ENCODE measurements around the gene DISP2. TPM values are rescaled to one million over a fixed set of nuclear protein-coding genes. Genes with fewer than 3 reads are reported as not detected.
A peak's percentile ranks its signal among the peaks of the same experiment; 100 is the strongest.

Gene DISP2
- total RNA-seq, 3 donors from 2014 or later = under 0.01 to 0.88 (median under 0.01) TPM

DNA sequence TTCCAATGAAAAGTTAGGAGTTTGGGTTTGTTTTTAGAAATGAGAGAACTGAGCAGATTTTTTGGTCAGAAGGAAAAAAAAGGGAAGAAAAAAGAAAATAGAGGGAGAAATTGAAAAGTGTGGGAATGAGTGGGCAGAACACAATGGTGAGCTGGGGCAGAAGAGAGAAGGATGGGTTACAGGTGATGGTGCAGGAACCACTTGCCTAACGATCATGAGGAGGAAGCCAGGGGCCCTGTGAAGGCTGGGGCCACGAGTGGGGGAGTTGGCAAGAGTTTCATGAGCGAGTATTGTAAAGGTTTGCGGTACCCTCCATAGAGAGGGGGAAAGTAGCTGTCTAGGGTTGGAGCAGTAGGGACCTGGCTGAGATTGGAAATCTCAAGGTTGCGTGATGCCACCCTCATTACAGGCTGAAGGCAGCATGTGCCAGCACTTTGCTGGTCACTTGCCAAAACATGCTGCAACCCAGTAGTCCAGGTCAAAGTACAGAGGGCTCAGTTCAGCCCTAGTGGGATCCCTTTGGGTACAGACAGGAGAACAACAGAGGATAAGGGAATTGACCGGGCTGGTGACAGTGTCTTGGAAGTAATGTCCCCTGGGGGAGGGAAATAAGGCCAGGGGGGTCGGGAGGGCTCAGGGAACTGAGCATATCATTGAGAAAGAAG lies 54.2 kb downstream of the DISP2 start:
- intact Hi-C loops (cut with DNase I; ENCODE audit: low total_unique reads) = loop anchor here (10.0 kb wide), 1 partner anchor 1803 kb away; no protein-coding TSS in a partner anchor
- TF ChIP-seq POLR2A (IDR thresholded peaks at IDR 0.05) (no peak), POLR2AphosphoS5 (IDR thresholded peaks at IDR 0.05) (no peak)
- TF ChIP-seq, protein P1, sequence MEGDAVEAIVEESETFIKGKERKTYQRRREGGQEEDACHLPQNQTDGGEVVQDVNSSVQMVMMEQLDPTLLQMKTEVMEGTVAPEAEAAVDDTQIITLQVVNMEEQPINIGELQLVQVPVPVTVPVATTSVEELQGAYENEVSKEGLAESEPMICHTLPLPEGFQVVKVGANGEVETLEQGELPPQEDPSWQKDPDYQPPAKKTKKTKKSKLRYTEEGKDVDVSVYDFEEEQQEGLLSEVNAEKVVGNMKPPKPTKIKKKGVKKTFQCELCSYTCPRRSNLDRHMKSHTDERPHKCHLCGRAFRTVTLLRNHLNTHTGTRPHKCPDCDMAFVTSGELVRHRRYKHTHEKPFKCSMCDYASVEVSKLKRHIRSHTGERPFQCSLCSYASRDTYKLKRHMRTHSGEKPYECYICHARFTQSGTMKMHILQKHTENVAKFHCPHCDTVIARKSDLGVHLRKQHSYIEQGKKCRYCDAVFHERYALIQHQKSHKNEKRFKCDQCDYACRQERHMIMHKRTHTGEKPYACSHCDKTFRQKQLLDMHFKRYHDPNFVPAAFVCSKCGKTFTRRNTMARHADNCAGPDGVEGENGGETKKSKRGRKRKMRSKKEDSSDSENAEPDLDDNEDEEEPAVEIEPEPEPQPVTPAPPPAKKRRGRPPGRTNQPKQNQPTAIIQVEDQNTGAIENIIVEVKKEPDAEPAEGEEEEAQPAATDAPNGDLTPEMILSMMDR (IDR thresholded peaks at IDR 0.05) = no peak
- H3K4me3 ChIP-seq = no peak overlapping the region
- no peaks in the 10 kb centered on the region for H3K4me1 ChIP-seq
- no peaks in the 10 kb centered on the region for H3K27me3 ChIP-seq
- H3K9me3 ChIP-seq = no peaks in the 10 kb centered on the region
- peak in 1 of 2 donors; percentile 44 for DNase-seq (ENCODE audit: low spot score in 2 of 2)
- no peaks in the 10 kb centered on the region for H3K36me3 ChIP-seq
- H3K27ac ChIP-seq = no peak overlapping the region

DNA sequence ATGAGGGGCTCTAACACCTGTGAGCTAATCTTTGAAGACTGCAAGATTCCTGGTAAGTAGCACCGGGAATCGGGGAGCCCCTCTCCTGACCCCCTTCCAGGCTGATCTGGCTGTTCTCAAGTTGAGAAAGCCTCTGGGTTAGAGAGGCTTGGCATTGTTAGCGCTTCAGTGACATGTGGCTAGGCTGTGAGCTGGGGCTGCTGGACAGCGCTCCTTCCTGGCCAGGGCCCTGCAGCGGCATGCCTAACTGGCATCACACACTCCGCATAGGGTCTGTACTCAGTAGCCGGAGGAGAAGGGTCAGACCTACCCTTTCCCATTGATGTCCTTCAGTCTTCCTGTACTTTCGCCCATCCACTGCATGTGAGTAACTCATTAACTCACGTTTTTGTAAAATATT lies 55.0 kb downstream of the DISP2 start:
- H3K27me3 ChIP-seq = no peaks in the 10 kb centered on the region
- H3K4me3 ChIP-seq = no peak overlapping the region
- H3K9me3 ChIP-seq = no peaks in the 10 kb centered on the region
- no peaks in the 10 kb centered on the region for H3K36me3 ChIP-seq
- TF ChIP-seq, protein P1 (IDR thresholded peaks at IDR 0.05) = no peak
- H3K27ac ChIP-seq = no peak overlapping the region
- DNase-seq (ENCODE audit: low spot score in 2 of 2) = peak in 1 of 2 donors; percentile 7
- no peaks in the 10 kb centered on the region for H3K4me1 ChIP-seq
- intact Hi-C loops (cut with DNase I; ENCODE audit: low total_unique reads) = loop anchor here (10.0 kb wide), 1 partner anchor 1802 kb away; no protein-coding TSS in a partner anchor

DNA sequence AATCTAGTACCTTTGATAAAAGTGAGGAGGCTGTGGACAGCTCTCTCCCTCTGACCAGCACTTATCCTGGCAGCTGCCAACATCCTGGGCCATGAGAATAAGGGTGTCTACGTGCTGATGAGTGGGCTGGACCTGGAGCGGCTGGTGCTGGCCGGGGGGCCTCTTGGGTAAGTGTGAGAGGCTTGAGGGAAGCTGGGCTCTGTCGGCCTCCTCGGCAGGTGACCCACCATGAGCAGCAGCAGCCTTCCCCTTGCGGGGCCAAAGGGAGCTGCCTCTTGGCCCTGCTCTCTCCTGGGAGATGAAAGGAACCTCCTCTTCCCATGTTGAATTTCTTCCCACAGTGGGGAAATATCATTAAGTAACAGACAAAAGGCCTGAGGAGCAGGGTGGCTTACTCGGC lies 56.8 kb downstream of the DISP2 start:
- Histone ChIP-seq H3K27ac (no peak overlapping the region), H3K36me3 (no peaks in the 10 kb centered on the region), H3K9me3 (no peaks in the 10 kb centered on the region), H3K27me3 (no peaks in the 10 kb centered on the region), H3K4me3 (no peak overlapping the region), H3K4me1 (no peaks in the 10 kb centered on the region)
- intact Hi-C loops (cut with DNase I; ENCODE audit: low total_unique reads) = loop anchor here (10.0 kb wide), 1 partner anchor 1800 kb away; no protein-coding TSS in a partner anchor
- TF ChIP-seq POLR2A (IDR thresholded peaks at IDR 0.05) (no peak), POLR2AphosphoS5 (IDR thresholded peaks at IDR 0.05) (no peak)
- TF ChIP-seq, protein P1 (IDR thresholded peaks at IDR 0.05) = no peak
- no peak for DNase-seq (ENCODE audit: low spot score in 2 of 2)

DNA sequence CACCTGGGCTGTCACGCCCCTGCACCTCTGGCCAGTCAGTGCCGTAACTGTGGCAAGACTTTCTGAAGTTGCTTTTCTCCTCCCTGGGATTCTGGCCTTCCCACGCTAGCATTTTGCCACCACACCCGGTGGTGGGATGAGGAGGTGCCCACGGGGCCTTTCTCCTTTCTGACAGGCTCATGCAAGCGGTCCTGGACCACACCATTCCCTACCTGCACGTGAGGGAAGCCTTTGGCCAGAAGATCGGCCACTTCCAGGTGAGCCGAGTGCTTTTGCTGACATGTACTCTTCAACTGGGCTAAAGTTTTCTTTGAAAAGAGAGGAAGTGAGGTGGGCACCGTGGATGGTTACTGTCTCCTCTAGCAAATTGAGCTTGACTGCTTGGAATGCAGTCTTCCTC lies 57.2 kb downstream of the DISP2 start:
- DNase-seq (ENCODE audit: low spot score in 2 of 2) = no peak
- Histone ChIP-seq H3K4me3 (no peak overlapping the region), H3K27ac (no peak overlapping the region), H3K36me3 (no peaks in the 10 kb centered on the region), H3K27me3 (no peaks in the 10 kb centered on the region), H3K4me1 (no peaks in the 10 kb centered on the region), H3K9me3 (no peaks in the 10 kb centered on the region)
- intact Hi-C loops (cut with DNase I; ENCODE audit: low total_unique reads) = loop anchor here (10.0 kb wide), 1 partner anchor 1800 kb away; no protein-coding TSS in a partner anchor
- TF ChIP-seq POLR2A (IDR thresholded peaks at IDR 0.05) (no peak), POLR2AphosphoS5 (IDR thresholded peaks at IDR 0.05) (no peak)
- TF ChIP-seq, protein P1 (IDR thresholded peaks at IDR 0.05) = no peak

DNA sequence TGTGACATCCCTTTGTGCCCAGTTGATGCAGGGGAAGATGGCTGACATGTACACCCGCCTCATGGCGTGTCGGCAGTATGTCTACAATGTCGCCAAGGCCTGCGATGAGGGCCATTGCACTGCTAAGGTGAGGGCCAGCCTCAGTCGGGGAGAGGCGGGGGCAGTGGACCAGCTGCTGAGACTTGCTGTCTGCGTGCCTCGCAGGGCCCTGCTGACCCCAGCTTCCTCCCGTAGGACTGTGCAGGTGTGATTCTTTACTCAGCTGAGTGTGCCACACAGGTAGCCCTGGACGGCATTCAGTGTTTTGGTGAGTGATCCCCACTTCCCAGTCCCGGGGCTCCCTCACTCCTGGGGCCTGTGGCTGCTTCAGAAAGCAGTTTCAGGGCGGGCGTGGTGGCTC lies 58.0 kb downstream of the DISP2 start:
- Histone ChIP-seq H3K4me3 (no peak overlapping the region), H3K27ac (no peak overlapping the region), H3K9me3 (no peaks in the 10 kb centered on the region), H3K36me3 (no peaks in the 10 kb centered on the region), H3K27me3 (no peaks in the 10 kb centered on the region), H3K4me1 (peaks cover 0 to 2% of the 10 kb centered on the region in 2 donors)
- no peak for TF ChIP-seq POLR2AphosphoS5 (IDR thresholded peaks at IDR 0.05)
- no peak for TF ChIP-seq POLR2A (IDR thresholded peaks at IDR 0.05)
- TF ChIP-seq, protein P1 (IDR thresholded peaks at IDR 0.05) = no peak
- no peak for DNase-seq (ENCODE audit: low spot score in 2 of 2)
- intact Hi-C loops (cut with DNase I; ENCODE audit: low total_unique reads) = loop anchor here (10.0 kb wide), 1 partner anchor 1799 kb away; no protein-coding TSS in a partner anchor

Measured in breast epithelium (tissue), 4 donors.